Measurements from ENCODE around the gene CYP8B1. TPM values are rescaled to one million over a fixed set of nuclear protein-coding genes. Genes with fewer than 3 reads are reported as not detected.

Gene CYP8B1
- total and polyA plus RNA-seq, 2 of the 8 experiments (the other 6 are each of a cell fraction or from before 2014, with no cell fraction given), result not detected

GRCh38 chr3:42876940-42877720 is 1.5 kb upstream of the CYP8B1 start (continued):
- no peak for TF ChIP-seq MAX (IDR thresholded peaks at IDR 0.05)
- no peak for TF ChIP-seq KDM1A (IDR thresholded peaks at IDR 0.05; ENCODE audit: borderline replicate concordance, low read length)

Measured in H1 (cell line).